ENCODE results near the gene CECR2.

DNA sequence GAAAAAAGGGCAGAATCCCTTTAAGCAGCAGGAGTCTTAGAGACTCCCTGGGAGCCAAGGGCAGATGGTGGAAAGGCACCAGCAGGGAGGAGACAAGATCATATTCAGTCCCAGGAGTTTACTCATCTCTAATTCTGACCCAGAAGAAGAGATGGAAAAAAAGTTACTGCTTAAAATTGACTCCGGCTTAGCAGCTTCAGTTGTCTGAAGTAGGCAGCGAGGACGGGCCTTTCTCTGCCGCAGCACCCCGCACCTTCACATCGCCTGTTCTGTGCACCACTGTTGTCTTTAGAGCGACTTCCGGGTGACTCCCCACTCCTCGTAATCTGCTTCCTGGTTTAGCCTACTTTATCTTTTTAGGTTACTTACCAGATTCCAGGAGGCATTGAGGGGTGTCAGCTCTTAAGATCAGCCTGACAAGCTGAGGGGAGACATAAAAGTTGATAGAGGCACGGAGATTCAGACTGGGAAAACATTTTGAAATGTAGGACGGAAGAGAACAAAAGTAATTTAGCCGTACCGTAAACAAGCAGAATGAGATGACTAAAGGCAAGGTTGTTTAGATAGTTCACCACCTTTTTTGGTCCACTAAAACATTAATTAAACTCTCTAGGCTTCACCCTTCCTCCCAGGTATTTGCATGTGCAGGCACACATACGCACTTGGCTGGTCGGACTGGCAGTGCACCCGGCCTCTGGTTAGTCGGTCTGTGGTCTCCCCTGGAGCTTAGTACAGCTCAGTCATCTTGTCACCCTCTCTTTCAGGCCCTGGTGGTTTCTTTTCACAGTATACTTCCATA, 74.3 kb downstream of the CECR2 start:
- TF ChIP-seq, protein P1, sequence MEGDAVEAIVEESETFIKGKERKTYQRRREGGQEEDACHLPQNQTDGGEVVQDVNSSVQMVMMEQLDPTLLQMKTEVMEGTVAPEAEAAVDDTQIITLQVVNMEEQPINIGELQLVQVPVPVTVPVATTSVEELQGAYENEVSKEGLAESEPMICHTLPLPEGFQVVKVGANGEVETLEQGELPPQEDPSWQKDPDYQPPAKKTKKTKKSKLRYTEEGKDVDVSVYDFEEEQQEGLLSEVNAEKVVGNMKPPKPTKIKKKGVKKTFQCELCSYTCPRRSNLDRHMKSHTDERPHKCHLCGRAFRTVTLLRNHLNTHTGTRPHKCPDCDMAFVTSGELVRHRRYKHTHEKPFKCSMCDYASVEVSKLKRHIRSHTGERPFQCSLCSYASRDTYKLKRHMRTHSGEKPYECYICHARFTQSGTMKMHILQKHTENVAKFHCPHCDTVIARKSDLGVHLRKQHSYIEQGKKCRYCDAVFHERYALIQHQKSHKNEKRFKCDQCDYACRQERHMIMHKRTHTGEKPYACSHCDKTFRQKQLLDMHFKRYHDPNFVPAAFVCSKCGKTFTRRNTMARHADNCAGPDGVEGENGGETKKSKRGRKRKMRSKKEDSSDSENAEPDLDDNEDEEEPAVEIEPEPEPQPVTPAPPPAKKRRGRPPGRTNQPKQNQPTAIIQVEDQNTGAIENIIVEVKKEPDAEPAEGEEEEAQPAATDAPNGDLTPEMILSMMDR (IDR thresholded peaks at IDR 0.05), result no peak
- TF ChIP-seq POLR2A (IDR thresholded peaks at IDR 0.05), result no peak
